PC-3 (cell line): ENCODE measurements around the gene CHRM2.

Source experiments
- EZH2 ChIP-seq: fragments of 300-600 bp; sonication (generic); IDR thresholded peaks from one replicate; pipeline ENCODE4 v1.6.1; 2017; ENCODE audit warnings: antibody characterized with exemption, mild to moderate bottlenecking, low read length; ENCODE audit not compliant: unreplicated experiment
- TF ChIP-seq, protein P1 (sequence below): fragments of 300-600 bp; sonication (generic); conservative IDR thresholded peaks from 2 replicates; pipeline ENCODE4 v1.5.1; 2017; ENCODE audit warnings: antibody characterized with exemption, low read depth, mild to moderate bottlenecking, low read length

DNA sequence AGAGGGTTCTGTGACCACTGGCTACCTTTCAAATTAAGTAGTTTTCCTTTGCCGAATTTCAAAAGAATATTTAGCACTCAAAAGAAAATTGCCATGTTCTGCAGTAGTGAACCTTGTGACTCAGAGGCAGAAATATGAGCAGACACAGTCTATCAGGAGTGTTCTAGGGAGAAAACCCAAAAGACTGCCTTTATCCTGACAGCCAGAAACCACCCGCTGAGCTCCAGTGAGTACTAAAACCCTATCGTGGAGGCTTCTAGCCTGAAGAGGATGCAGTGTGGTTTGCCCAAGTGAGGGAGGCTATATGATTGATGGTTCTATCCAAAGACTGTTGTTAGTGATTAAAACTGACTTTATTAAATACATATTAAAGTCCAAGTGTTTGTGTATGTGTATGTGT, 21.9 kb downstream of the CHRM2 start:
- no peak for TF ChIP-seq EZH2
- TF ChIP-seq, protein P1, sequence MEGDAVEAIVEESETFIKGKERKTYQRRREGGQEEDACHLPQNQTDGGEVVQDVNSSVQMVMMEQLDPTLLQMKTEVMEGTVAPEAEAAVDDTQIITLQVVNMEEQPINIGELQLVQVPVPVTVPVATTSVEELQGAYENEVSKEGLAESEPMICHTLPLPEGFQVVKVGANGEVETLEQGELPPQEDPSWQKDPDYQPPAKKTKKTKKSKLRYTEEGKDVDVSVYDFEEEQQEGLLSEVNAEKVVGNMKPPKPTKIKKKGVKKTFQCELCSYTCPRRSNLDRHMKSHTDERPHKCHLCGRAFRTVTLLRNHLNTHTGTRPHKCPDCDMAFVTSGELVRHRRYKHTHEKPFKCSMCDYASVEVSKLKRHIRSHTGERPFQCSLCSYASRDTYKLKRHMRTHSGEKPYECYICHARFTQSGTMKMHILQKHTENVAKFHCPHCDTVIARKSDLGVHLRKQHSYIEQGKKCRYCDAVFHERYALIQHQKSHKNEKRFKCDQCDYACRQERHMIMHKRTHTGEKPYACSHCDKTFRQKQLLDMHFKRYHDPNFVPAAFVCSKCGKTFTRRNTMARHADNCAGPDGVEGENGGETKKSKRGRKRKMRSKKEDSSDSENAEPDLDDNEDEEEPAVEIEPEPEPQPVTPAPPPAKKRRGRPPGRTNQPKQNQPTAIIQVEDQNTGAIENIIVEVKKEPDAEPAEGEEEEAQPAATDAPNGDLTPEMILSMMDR: no peak
